Measurements from ENCODE around the gene DRC1.

- TF ChIP-seq CTCF (IDR thresholded peaks at IDR 0.05) (no peak), POLR2A (IDR thresholded peaks at IDR 0.05) (no peak)
Measured at GRCh38 chr2:26483957-26484565, 82.3 kb downstream of the DRC1 start.

All from uterus (tissue), 2 donors.